Testis (tissue), 5 donors: ENCODE data around the gene ZNF778. TPM values are rescaled to one million over a fixed set of nuclear protein-coding genes. Genes with fewer than 3 reads are reported as not detected.
A peak's percentile ranks its signal among the peaks of the same experiment; 100 is the strongest.

Experiments
- DNase-seq: peaks from one replicate; pipeline ENCODE4 v3.0.0-alpha.2; 2019
- H3K27ac ChIP-seq, 2 donors: fragments of 200-600 bp; sonication (generic); one replicate each; pipeline ENCODE4 v1.5.1; 2019
- H3K27me3 ChIP-seq: fragments of 200-600 bp; sonication (generic); one replicate; pipeline ENCODE4 v1.5.1; 2019
- H3K36me3 ChIP-seq: fragments of 200-600 bp; sonication (generic); one replicate; pipeline ENCODE4 v1.5.1; 2017; ENCODE audit warnings: low read depth; ENCODE audit errors: missing control alignments
- H3K4me1 ChIP-seq: fragments of 200-600 bp; sonication (generic); one replicate; pipeline ENCODE4 v1.5.1; 2019
- H3K4me3 ChIP-seq, 2 donors: fragments of 200-600 bp; sonication (generic); one replicate each; pipeline ENCODE4 v1.5.1; 2017 to 2019
- H3K9me3 ChIP-seq: fragments of 200-600 bp; sonication (generic); one replicate; pipeline ENCODE4 v1.5.1; 2017
- POLR2A ChIP-seq: fragments of 450-650 bp; IDR thresholded peaks from one replicate; pipeline ENCODE4 v1.6.1; 2017; ENCODE audit warnings: antibody characterized with exemption, mild to moderate bottlenecking, moderate library complexity
- WGBS, 2 donors: methylation state at CpG; one replicate each; pipeline ENCODE4 v1.1.5; 2018; 5-methylcytosine and 5-hydroxymethylcytosine counted together
- intact Hi-C: fragments of 100-400 bp; cut with DNase I; formaldehyde crosslinking; loops from one replicate; pipeline ENCODE4 v1.15.1; 2023; ENCODE audit warnings: low total_unique reads
- long read RNA-seq, 2 donors: transcript quantifications; one replicate each; lab custom pipeline, GENCODE V29; 2026
- polyA plus RNA-seq: library from polyadenylated mRNA; stranded (reverse); fragments of 350-450 nt; fragmentation: Illumina TruSeq; extraction: RNeasy Lipid Tissue Mini Kit (QIAGEN cat#74804); gene quantifications from one replicate; pipeline ENCODE4 v1.2.3, GENCODE V29; 2014; ENCODE audit warnings: low read depth, low replicate concordance; ENCODE audit not compliant: insufficient read depth
- total RNA-seq, 2 donors: library from RNA; depleted of rRNA; stranded (reverse); fragments of >200 nt; gene quantifications; one replicate each; pipeline ENCODE4 v1.2.3, GENCODE V29; 2016
- TF ChIP-seq, protein P1 (sequence below), 3 experiments: fragments of 450-650 bp in 2 of 3; fragments of 200-600 bp in 1 of 3; sonication (generic) in 1 of 3; IDR thresholded peaks; one replicate each; pipeline ENCODE4 v1.5.1; 2016 to 2019; ENCODE audit warnings: antibody characterized with exemption in 3 of 3, mild to moderate bottlenecking in 2 of 3, moderate library complexity in 1 of 3

The ZNF778 gene
- total RNA-seq (10 to 100 TPM; 29.8 to 32.9 TPM), polyA plus RNA-seq (21.0 TPM)
- long read RNA-seq, donor 1, partial matches to known transcripts = 0 of 1 reads
- long read RNA-seq, donor 1, other reads (novel, unspliced or antisense) = 0 of 1 reads
- long read RNA-seq, donor 2 = 0 reads

DNA sequence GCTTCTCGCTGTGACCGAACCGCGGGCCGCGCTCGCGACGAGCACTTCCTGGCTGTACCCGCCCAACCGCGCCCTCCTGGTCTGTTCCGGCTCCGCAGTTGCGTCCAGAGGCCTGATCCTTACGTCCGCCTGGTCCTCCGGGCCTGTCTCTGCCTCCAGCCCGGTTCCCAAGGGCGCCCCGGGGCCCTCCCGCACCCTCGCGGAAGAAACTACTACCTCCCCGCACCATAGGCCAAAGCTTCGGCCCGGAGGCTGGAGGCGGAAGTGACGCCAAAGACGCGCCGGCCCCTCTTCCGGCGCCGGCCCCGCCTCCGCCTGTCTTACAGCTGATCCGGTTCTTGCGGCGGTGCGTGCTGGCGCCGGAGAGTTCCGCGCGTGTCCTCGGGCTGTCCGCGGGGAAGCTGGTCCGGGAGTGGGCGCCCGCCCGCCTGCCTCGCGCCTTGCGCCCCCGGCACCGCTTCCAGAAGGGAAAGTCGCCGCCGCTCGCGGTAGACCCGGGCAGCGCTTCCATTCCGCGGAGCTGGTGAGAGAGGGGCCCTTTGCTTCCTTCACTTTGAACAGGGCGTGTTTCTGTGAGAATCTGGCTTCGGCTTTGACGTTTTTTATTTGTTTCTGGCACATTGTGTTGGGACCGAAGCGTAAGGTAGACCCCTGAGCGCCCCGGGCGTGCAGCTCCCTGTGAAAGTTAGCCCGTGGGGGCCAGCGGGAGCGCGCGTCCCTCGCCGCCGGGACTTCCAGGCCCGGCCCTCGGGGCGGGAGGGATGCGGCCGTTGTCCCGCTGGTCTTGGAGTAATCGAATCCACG, at the start of gene ZNF778:
ZNF778 (plus strand) TSS at position 316 of the 804 bp plus-strand sequence. CDS start 3,425 bp downstream, outside the sequence.
- intact Hi-C loops = no loop called here
- Histone ChIP-seq H3K4me3 (peak within 1 kb of the TSS; percentile 79 to 88), H3K36me3 (no peaks in the 10 kb centered on the region), H3K9me3 (no peaks in the 10 kb centered on the region), H3K27me3 (no peaks in the 10 kb centered on the region), H3K27ac (peak within 1 kb of the TSS; percentile 89 to 91), H3K4me1 (peaks cover 4% of the 10 kb centered on the region)
- TF ChIP-seq, protein P1, sequence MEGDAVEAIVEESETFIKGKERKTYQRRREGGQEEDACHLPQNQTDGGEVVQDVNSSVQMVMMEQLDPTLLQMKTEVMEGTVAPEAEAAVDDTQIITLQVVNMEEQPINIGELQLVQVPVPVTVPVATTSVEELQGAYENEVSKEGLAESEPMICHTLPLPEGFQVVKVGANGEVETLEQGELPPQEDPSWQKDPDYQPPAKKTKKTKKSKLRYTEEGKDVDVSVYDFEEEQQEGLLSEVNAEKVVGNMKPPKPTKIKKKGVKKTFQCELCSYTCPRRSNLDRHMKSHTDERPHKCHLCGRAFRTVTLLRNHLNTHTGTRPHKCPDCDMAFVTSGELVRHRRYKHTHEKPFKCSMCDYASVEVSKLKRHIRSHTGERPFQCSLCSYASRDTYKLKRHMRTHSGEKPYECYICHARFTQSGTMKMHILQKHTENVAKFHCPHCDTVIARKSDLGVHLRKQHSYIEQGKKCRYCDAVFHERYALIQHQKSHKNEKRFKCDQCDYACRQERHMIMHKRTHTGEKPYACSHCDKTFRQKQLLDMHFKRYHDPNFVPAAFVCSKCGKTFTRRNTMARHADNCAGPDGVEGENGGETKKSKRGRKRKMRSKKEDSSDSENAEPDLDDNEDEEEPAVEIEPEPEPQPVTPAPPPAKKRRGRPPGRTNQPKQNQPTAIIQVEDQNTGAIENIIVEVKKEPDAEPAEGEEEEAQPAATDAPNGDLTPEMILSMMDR (IDR thresholded peaks at IDR 0.05) = peak in 2 of 3 experiments; percentile 13 to 17
- peak; percentile 58 for TF ChIP-seq POLR2A
- DNase-seq = peak; percentile 90
- WGBS, 2 donors = 0% methylated on average over 54 to 89 of the region's 91 CpGs

- 48 to 51% methylated on average over 10 to 23 of the region's 23 CpGs for WGBS, 2 donors
- Histone ChIP-seq H3K4me1 (peaks cover 8% of the 10 kb centered on the region), H3K27me3 (no peaks in the 10 kb centered on the region), H3K9me3 (no peaks in the 10 kb centered on the region), H3K4me3 (no peak overlapping the region), H3K36me3 (no peaks in the 10 kb centered on the region), H3K27ac (no peak overlapping the region)
- TF ChIP-seq POLR2A = no peak
- TF ChIP-seq, protein P1 (IDR thresholded peaks at IDR 0.05) = peak in 2 of 3 experiments; percentile 7 to 10
- intact Hi-C loops = loop anchor here (10.0 kb wide), 1 partner anchor 434 kb away; no protein-coding TSS in a partner anchor
- no peak for DNase-seq
These were observed 48.9 kb upstream of the ZNF778 start for GRCh38 chr16:89168381-89169189.

- Histone ChIP-seq H3K4me3 (no peak overlapping the region), H3K27ac (no peak overlapping the region), H3K4me1 (peaks cover 8% of the 10 kb centered on the region), H3K27me3 (no peaks in the 10 kb centered on the region), H3K36me3 (no peaks in the 10 kb centered on the region), H3K9me3 (no peaks in the 10 kb centered on the region)
- DNase-seq = no peak
- WGBS, 2 donors = 76 to 81% methylated on average over 13 to 14 of the region's 14 CpGs
- intact Hi-C loops = loop anchor here (10.0 kb wide), 1 partner anchor 435 kb away; no protein-coding TSS in a partner anchor
- TF ChIP-seq, protein P1 (IDR thresholded peaks at IDR 0.05) = no peak
- no peak for TF ChIP-seq POLR2A
These were observed 47.7 kb upstream of the ZNF778 start for GRCh38 chr16:89169778-89170177.

DNA sequence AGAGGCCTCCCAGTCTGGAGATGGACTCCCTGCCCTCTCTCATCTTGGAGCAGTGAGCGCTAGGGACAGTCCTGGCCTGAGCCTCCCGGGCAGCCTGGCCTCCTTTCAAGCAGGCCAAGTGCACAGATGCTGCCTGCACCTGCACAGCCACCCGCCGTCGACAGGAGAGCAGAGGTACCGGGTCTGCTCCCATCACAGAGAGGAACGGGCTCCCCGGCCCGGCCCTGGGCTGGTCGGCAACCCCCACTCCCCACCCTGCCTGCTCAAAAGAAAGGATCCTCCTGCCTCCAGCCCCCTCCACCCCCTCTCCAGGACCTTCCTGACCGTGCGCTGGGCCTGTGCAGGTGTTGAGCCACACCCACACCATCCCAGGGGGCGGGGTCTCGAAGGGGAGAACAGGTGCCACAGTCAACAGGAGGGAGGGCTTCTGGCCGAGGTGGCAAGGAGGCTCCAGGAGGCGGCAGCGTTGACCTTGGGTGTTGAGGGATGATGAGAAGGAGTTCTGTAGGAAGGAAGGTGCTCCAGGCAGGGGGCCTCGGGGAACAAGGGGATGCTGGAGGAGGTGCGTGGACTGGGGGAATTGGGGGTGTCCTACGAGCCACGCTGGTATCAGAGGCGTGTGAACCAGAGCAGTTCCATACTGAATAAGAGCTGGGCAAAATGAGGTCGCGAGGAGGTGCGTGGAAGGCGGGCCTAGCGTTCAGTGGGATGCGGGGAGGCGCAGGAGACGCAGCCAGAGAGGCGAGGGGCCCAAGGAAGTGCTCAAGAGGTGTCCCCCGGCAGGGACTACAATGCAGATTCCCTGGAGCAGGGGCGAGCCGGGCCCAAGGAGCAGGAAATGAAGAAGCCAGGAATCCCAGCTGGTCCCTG, 46.9 kb upstream of the ZNF778 start:
- Histone ChIP-seq H3K4me3 (peak overlapping the region in 1 of 2 donors; percentile 2), H3K9me3 (no peaks in the 10 kb centered on the region), H3K27me3 (no peaks in the 10 kb centered on the region), H3K4me1 (peaks cover 8% of the 10 kb centered on the region), H3K27ac (no peak overlapping the region), H3K36me3 (no peaks in the 10 kb centered on the region)
- intact Hi-C loops = no loop called here
- DNase-seq = no peak
- TF ChIP-seq, protein P1 (IDR thresholded peaks at IDR 0.05) = no peak
- no peak for TF ChIP-seq POLR2A
- WGBS, 2 donors = 3 to 9% methylated on average over 21 to 30 of the region's 34 CpGs
